Smooth muscle cell (in vitro differentiated cells): ENCODE results near the gene HSD11B1. TPM values are rescaled to one million over a fixed set of nuclear protein-coding genes. Genes with fewer than 3 reads are reported as not detected.
A peak's percentile ranks its signal among the peaks of the same experiment; 100 is the strongest.
"Not testable (repeated sequence)": the region's sequence is repeated elsewhere in the genome, so short reads cannot be mapped to it uniquely, and the experiment has no call there.

Experiments used
- DNase-seq: peaks from one replicate; lab custom pipeline; 2025; ENCODE audit not compliant: unreplicated experiment; lab: John Stamatoyannopoulos, UW
- H2AFZ ChIP-seq: fragments of 200-600 bp; sonication (generic); 2 replicates; pipeline ENCODE4 v1.6.0; 2016; ENCODE audit warnings: antibody characterized with exemption, low read depth, mild to moderate bottlenecking
- H3F3A ChIP-seq: fragments of 200-600 bp; sonication (generic); 2 replicates; pipeline ENCODE4 v1.6.0; 2017; ENCODE audit warnings: antibody characterized with exemption, low read depth
- H3K27ac ChIP-seq: fragments of 200-600 bp; sonication (generic); 2 replicates; pipeline ENCODE4 v1.5.1; 2016; ENCODE audit warnings: low read depth, mild to moderate bottlenecking
- H3K27me3 ChIP-seq: fragments of 200-600 bp; sonication (generic); 2 replicates; pipeline ENCODE4 v1.6.1; 2016; ENCODE audit warnings: low read depth, mild to moderate bottlenecking
- H3K36me3 ChIP-seq: fragments of 200-600 bp; sonication (generic); 2 replicates; pipeline ENCODE4 v1.5.1; 2016; ENCODE audit warnings: low read depth
- H3K4me1 ChIP-seq: fragments of 200-600 bp; sonication (generic); 2 replicates; pipeline ENCODE4 v1.5.1; 2016; ENCODE audit warnings: low read depth
- H3K4me2 ChIP-seq: fragments of 200-600 bp; sonication (generic); 2 replicates; pipeline ENCODE4 v1.6.0; 2016; ENCODE audit warnings: mild to moderate bottlenecking
- H3K4me3 ChIP-seq: fragments of 200-600 bp; sonication (generic); 2 replicates; pipeline ENCODE4 v1.5.1; 2016; ENCODE audit warnings: mild to moderate bottlenecking
- H3K79me2 ChIP-seq: fragments of 200-600 bp; sonication (generic); 2 replicates; pipeline ENCODE4 v1.6.0; 2016; ENCODE audit warnings: low read depth, mild to moderate bottlenecking
- H3K9ac ChIP-seq: fragments of 200-600 bp; sonication (generic); 2 replicates; pipeline ENCODE4 v1.6.0; 2016; ENCODE audit warnings: low read depth
- H3K9me3 ChIP-seq: fragments of 200-600 bp; sonication (generic); replicated peaks from 2 replicates; pipeline ENCODE4 v1.5.1; 2016; ENCODE audit warnings: low read depth
- H4K20me1 ChIP-seq: fragments of 200-600 bp; sonication (generic); 2 replicates; pipeline ENCODE4 v1.6.0; 2016; ENCODE audit warnings: low read depth
- CTCF ChIP-seq: fragments of 200-600 bp; sonication (generic); IDR thresholded peaks from 2 replicates; pipeline ENCODE4 v1.5.1; 2017; ENCODE audit warnings: borderline replicate concordance, mild to moderate bottlenecking, antibody characterized with exemption; ENCODE audit not compliant: insufficient read depth, poor library complexity, severe bottlenecking
- WGBS: methylation state at CpG from one replicate; pipeline ENCODE4 v1.1.7; 2016; ENCODE audit warnings: low lambda C conversion rate; 5-methylcytosine and 5-hydroxymethylcytosine counted together
- polyA plus RNA-seq: library from polyadenylated mRNA; unstranded; fragments of >200 nt; fragmentation: Nextera tagmentation; extraction: Ambion mirVana; gene quantifications from 2 replicates; pipeline ENCODE4 v1.2.1, GENCODE V29; 2016
- total RNA-seq: library from RNA; depleted of rRNA; stranded (reverse); fragments of >200 nt; gene quantifications from 2 replicates; pipeline ENCODE4 v1.2.3, GENCODE V29; 2014

HSD11B1 gene
- total and polyA plus RNA-seq, 2 experiments from 2014 or later = not detected

GRCh38 chr1:209692745-209693504 is 11.7 kb upstream of the HSD11B1 start:
- no peak overlapping the region for H3K4me3 ChIP-seq
- H2AFZ ChIP-seq = no peak overlapping the region
- peaks cover 32% of the 10 kb centered on the region for H3K27me3 ChIP-seq
- H3K27ac ChIP-seq = no peak overlapping the region
- no peak overlapping the region for H3K4me2 ChIP-seq
- H3K36me3 ChIP-seq = no peaks in the 10 kb centered on the region
- no peak overlapping the region for H3K9ac ChIP-seq
- DNase-seq = no peak
- H4K20me1 ChIP-seq = no peaks in the 10 kb centered on the region
- WGBS = 5% methylated on average over 3 of the region's 3 CpGs
- H3K9me3 ChIP-seq = no peaks in the 10 kb centered on the region
- H3K79me2 ChIP-seq = no peaks in the 10 kb centered on the region
- TF ChIP-seq CTCF = peak; percentile 89
- H3F3A ChIP-seq = peaks cover 4% of the 10 kb centered on the region
- H3K4me1 ChIP-seq = peaks cover 4% of the 10 kb centered on the region

- Histone ChIP-seq H3K9me3 (no peaks in the 10 kb centered on the region), H4K20me1 (no peaks in the 10 kb centered on the region), H2AFZ (no peak overlapping the region), H3K27ac (no peak overlapping the region), H3K4me1 (no peaks in the 10 kb centered on the region), H3K79me2 (no peaks in the 10 kb centered on the region), H3K9ac (no peak overlapping the region), H3F3A (no peaks in the 10 kb centered on the region), H3K36me3 (no peaks in the 10 kb centered on the region), H3K4me3 (no peak overlapping the region), H3K4me2 (no peak overlapping the region), H3K27me3 (peaks cover 41% of the 10 kb centered on the region)
- no peak for DNase-seq
- TF ChIP-seq CTCF = no peak
Observed at GRCh38 chr1:209696673-209697072, 8.0 kb upstream of the HSD11B1 start.

- no peak for DNase-seq
- Histone ChIP-seq H3K9ac (no peak overlapping the region), H3K79me2 (no peaks in the 10 kb centered on the region), H3K9me3 (no peaks in the 10 kb centered on the region), H3F3A (no peaks in the 10 kb centered on the region), H2AFZ (no peak overlapping the region), H3K27me3 (peaks cover 41% of the 10 kb centered on the region), H3K36me3 (no peaks in the 10 kb centered on the region), H3K4me2 (no peak overlapping the region), H3K4me3 (no peak overlapping the region), H3K4me1 (no peaks in the 10 kb centered on the region), H3K27ac (no peak overlapping the region), H4K20me1 (no peaks in the 10 kb centered on the region)
- TF ChIP-seq CTCF = no peak
- WGBS = 89% methylated on average over 3 of the region's 3 CpGs
Observed at GRCh38 chr1:209697126-209697525, 7.5 kb upstream of the HSD11B1 start.

- not testable (repeated sequence) for H3F3A ChIP-seq, H3K4me3 ChIP-seq, DNase-seq, H3K9me3 ChIP-seq, H3K79me2 ChIP-seq, H3K4me2 ChIP-seq, H2AFZ ChIP-seq, H4K20me1 ChIP-seq, H3K4me1 ChIP-seq, H3K36me3 ChIP-seq, H3K27ac ChIP-seq, H3K9ac ChIP-seq
- peaks cover 18% of the 10 kb centered on the region for H3K27me3 ChIP-seq
Observed at GRCh38 chr1:209700686-209701085, 4.0 kb upstream of the HSD11B1 start.
